OCI-LY3 (cell line): Measurements from ENCODE around the gene DHX38.

ENCODE experiments used
- EZH2phosphoT487 ChIP-seq: fragments of 200-600 bp; shearing (Covaris generic); IDR thresholded peaks from 2 replicates; pipeline ENCODE4 v1.6.1; 2018; ENCODE audit warnings: antibody characterized with exemption, mixed run types, low read depth
- TF ChIP-seq, protein P1 (sequence below): fragments of 200-600, 300-600 bp; sonication (generic); IDR thresholded peaks from 2 replicates; pipeline ENCODE4 v1.5.1; 2014; ENCODE audit warnings: antibody characterized with exemption, low read length, low read depth

DNA sequence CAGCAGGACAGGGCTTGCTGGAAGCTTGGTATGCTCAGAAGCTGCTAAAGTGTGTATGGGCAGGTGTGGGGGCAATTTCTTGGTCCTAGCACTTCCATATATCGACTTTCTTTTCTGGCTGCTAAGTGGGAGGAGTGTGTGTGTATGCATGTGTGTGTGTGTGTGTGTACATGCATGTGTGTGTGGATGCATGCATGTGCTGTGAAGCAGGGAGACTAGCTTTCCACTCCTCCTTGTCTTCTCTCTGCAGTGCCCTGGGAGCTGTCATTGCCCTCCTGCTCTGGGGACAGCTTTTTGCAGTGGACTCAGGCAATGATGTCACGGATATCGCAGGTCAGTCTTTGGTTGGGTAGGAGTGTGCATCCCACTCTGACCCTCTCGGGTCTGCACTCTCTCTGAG lies 37.7 kb upstream of the DHX38 start:
- TF ChIP-seq, protein P1, sequence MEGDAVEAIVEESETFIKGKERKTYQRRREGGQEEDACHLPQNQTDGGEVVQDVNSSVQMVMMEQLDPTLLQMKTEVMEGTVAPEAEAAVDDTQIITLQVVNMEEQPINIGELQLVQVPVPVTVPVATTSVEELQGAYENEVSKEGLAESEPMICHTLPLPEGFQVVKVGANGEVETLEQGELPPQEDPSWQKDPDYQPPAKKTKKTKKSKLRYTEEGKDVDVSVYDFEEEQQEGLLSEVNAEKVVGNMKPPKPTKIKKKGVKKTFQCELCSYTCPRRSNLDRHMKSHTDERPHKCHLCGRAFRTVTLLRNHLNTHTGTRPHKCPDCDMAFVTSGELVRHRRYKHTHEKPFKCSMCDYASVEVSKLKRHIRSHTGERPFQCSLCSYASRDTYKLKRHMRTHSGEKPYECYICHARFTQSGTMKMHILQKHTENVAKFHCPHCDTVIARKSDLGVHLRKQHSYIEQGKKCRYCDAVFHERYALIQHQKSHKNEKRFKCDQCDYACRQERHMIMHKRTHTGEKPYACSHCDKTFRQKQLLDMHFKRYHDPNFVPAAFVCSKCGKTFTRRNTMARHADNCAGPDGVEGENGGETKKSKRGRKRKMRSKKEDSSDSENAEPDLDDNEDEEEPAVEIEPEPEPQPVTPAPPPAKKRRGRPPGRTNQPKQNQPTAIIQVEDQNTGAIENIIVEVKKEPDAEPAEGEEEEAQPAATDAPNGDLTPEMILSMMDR, result no peak
- no peak for TF ChIP-seq EZH2phosphoT487
